COR-L47 (cell line): Measurements from ENCODE around the gene CUX1.
"Not testable (repeated sequence)": the region's sequence is repeated elsewhere in the genome, so short reads cannot be mapped to it uniquely, and the experiment has no call there.

Experiments used
- DNase-seq: peaks from one replicate; lab custom pipeline; 2025; lab: John Stamatoyannopoulos, UW

The CUX1 gene

GRCh38 chr7:101826081-101826835 lies 8.8 kb downstream of the CUX1 start:
- no peak for DNase-seq

- no peak for DNase-seq
These were observed 11.0 kb downstream of the CUX1 start for GRCh38 chr7:101828301-101829020.

- no peak for DNase-seq
These were observed 11.9 kb downstream of the CUX1 start for GRCh38 chr7:101829374-101829773.

GRCh38 chr7:101829821-101830220 lies 12.4 kb downstream of the CUX1 start:
- DNase-seq, result no peak

GRCh38 chr7:101831396-101831795 lies 14.0 kb downstream of the CUX1 start:
- DNase-seq, result not testable (repeated sequence)

GRCh38 chr7:101832205-101832631 lies 14.8 kb downstream of the CUX1 start:
- no peak for DNase-seq

- no peak for DNase-seq
These were observed 15.4 kb downstream of the CUX1 start for GRCh38 chr7:101832685-101833375.

GRCh38 chr7:101833799-101834198 lies 16.4 kb downstream of the CUX1 start:
- DNase-seq, result no peak

- no peak for DNase-seq
These were observed 17.7 kb downstream of the CUX1 start for GRCh38 chr7:101835136-101835535.

- DNase-seq, result not testable (repeated sequence)
These were observed 20.0 kb downstream of the CUX1 start for GRCh38 chr7:101837433-101837832.

GRCh38 chr7:101838837-101839483 lies 21.5 kb downstream of the CUX1 start:
- DNase-seq, result no peak

- no peak for DNase-seq
These were observed 23.9 kb downstream of the CUX1 start for GRCh38 chr7:101841328-101841727.

GRCh38 chr7:101843293-101844271 lies 26.2 kb downstream of the CUX1 start:
- no peak for DNase-seq

- no peak for DNase-seq
These were observed 28.5 kb downstream of the CUX1 start for GRCh38 chr7:101845974-101846373.

- no peak for DNase-seq
These were observed 29.5 kb downstream of the CUX1 start for GRCh38 chr7:101846800-101847538.

GRCh38 chr7:101848208-101848951 lies 31.0 kb downstream of the CUX1 start:
- DNase-seq, result no peak

- not testable (repeated sequence) for DNase-seq
These were observed 31.9 kb downstream of the CUX1 start for GRCh38 chr7:101849314-101849713.

- DNase-seq, result not testable (repeated sequence)
These were observed 34.9 kb downstream of the CUX1 start for GRCh38 chr7:101852364-101852763.

- no peak for DNase-seq
These were observed 36.3 kb downstream of the CUX1 start for GRCh38 chr7:101853684-101854083.
